ENCODE results near the gene KDM1A. TPM values are rescaled to one million over a fixed set of nuclear protein-coding genes. Genes with fewer than 3 reads are reported as not detected.

Gene KDM1A
- total RNA-seq (ENCODE audit: low replicate concordance) = 98.8 and 155 TPM in 2 replicates
- long read RNA-seq, partial matches to known transcripts = 26 of 33 reads
- long read RNA-seq, other reads (novel, unspliced or antisense) = 6 of 33 reads

GRCh38 chr1:23019094-23019862, at the start of gene KDM1A:
Gene KDM1A, plus strand, starts transcription at chr1:23019468. Its CDS starts 129 bp downstream, at chr1:23019597.
- Mint-ChIP-seq H3K27ac (peak within 1 kb of the TSS; percentile 93), H3K4me1 (ENCODE audit: unreplicated experiment) (peaks cover 11% of the 10 kb centered on the region), H3K27me3 (no peaks in the 10 kb centered on the region), H3K36me3 (peaks cover 18% of the 10 kb centered on the region), H3K4me3 (peak within 1 kb of the TSS; percentile 99), H3K9me3 (no peaks in the 10 kb centered on the region)
- TF ChIP-seq CTCF (conservative IDR thresholded peaks at IDR 0.05) = peak; percentile 43
- peak; percentile 97 for DNase-seq (ENCODE audit: extremely low spot score, unreplicated experiment)

- no peak overlapping the region for H3K4me3 Mint-ChIP-seq
- H3K27ac Mint-ChIP-seq = no peak overlapping the region
These were observed 49.2 kb upstream of the KDM1A start for GRCh38 chr1:22970096-22970495.

GRCh38 chr1:22971161-22971560, 48.1 kb upstream of the KDM1A start:
- DNase-seq (ENCODE audit: extremely low spot score, unreplicated experiment) = no peak
- Mint-ChIP-seq H3K27ac (no peak overlapping the region), H3K4me1 (ENCODE audit: unreplicated experiment) (peaks cover 15% of the 10 kb centered on the region), H3K27me3 (peaks cover 41% of the 10 kb centered on the region), H3K9me3 (no peaks in the 10 kb centered on the region), H3K36me3 (no peaks in the 10 kb centered on the region), H3K4me3 (no peak overlapping the region)
- TF ChIP-seq CTCF (conservative IDR thresholded peaks at IDR 0.05) = no peak

More at GRCh38 chr1:22970096-22970495, 49.2 kb upstream of the KDM1A start:
- no peaks in the 10 kb centered on the region for H3K36me3 Mint-ChIP-seq
- H3K4me1 Mint-ChIP-seq (ENCODE audit: unreplicated experiment) = peaks cover 14% of the 10 kb centered on the region
- no peak for DNase-seq (ENCODE audit: extremely low spot score, unreplicated experiment)
- H3K9me3 Mint-ChIP-seq = no peaks in the 10 kb centered on the region
- TF ChIP-seq CTCF (conservative IDR thresholded peaks at IDR 0.05) = no peak
- peaks cover 42% of the 10 kb centered on the region for H3K27me3 Mint-ChIP-seq

- Mint-ChIP-seq H3K4me3 (no peak overlapping the region), H3K27me3 (peaks cover 39% of the 10 kb centered on the region), H3K4me1 (ENCODE audit: unreplicated experiment) (peaks cover 20% of the 10 kb centered on the region), H3K9me3 (no peaks in the 10 kb centered on the region), H3K27ac (no peak overlapping the region), H3K36me3 (no peaks in the 10 kb centered on the region)
- no peak for TF ChIP-seq CTCF (conservative IDR thresholded peaks at IDR 0.05)
- no peak for DNase-seq (ENCODE audit: extremely low spot score, unreplicated experiment)
These were observed 47.5 kb upstream of the KDM1A start for GRCh38 chr1:22971611-22972405.

GRCh38 chr1:22972760-22973159, 46.5 kb upstream of the KDM1A start, which contains the start of gene LACTBL1:
Gene LACTBL1, minus strand, starts transcription at chr1:22972866. Its CDS starts 550 bp downstream, at chr1:22972316.
- peaks cover 20% of the 10 kb centered on the region for H3K4me1 Mint-ChIP-seq (ENCODE audit: unreplicated experiment)
- H3K27ac Mint-ChIP-seq = no peak within 1 kb of the TSS
- H3K4me3 Mint-ChIP-seq = no peak within 1 kb of the TSS
- no peaks in the 10 kb centered on the region for H3K9me3 Mint-ChIP-seq
- no peak for DNase-seq (ENCODE audit: extremely low spot score, unreplicated experiment)
- no peaks in the 10 kb centered on the region for H3K36me3 Mint-ChIP-seq
- peaks cover 39% of the 10 kb centered on the region for H3K27me3 Mint-ChIP-seq
- TF ChIP-seq CTCF (conservative IDR thresholded peaks at IDR 0.05) = no peak
